HepG2 (cell line): ENCODE measurements around the gene CAMKV. TPM values are rescaled to one million over a fixed set of nuclear protein-coding genes. Genes with fewer than 3 reads are reported as not detected.

Experiments
- BORCS8-MEF2B ChIP-seq: sonication (generic); formaldehyde crosslinking; IDR thresholded peaks from 2 replicates; pipeline ENCODE4 v1.8.0; 2022; ENCODE audit warnings: mild to moderate bottlenecking, missing genetic modification reagents
- CCDC6 ChIP-seq: sonication (generic); formaldehyde crosslinking; IDR thresholded peaks from 2 replicates; pipeline ENCODE4 v1.8.1; 2022; ENCODE audit warnings: mild to moderate bottlenecking, missing genetic modification reagents, moderate library complexity
- DZIP1 ChIP-seq: sonication (generic); formaldehyde crosslinking; IDR thresholded peaks from 2 replicates; pipeline ENCODE4 v1.5.0; 2020; ENCODE audit warnings: mild to moderate bottlenecking, missing genetic modification reagents
- HMG20B ChIP-seq: conservative IDR thresholded peaks from 2 replicates; pipeline ENCODE4 v1.6.1; 2016; ENCODE audit warnings: missing genetic modification reagents, missing compliant biosample characterization
- HMGA1 ChIP-seq: sonication (generic); formaldehyde crosslinking; conservative IDR thresholded peaks from 2 replicates; pipeline ENCODE4 v1.4.0; 2020; ENCODE audit warnings: missing genetic modification reagents
- LCORL ChIP-seq, 2 experiments: fragments of 450-650 bp in 1 of 2; sonication (generic) in 1 of 2; formaldehyde crosslinking in 1 of 2; IDR thresholded peaks; 2 replicates each; pipeline versions ENCODE4 v1.5.0 to v1.6.1; 2017 to 2020; ENCODE audit warnings: antibody characterized with exemption in 1 of 2, missing genetic modification reagents in 1 of 2
- MEF2D ChIP-seq: sonication (generic); formaldehyde crosslinking; IDR thresholded peaks from 2 replicates; pipeline ENCODE4 v1.5.1; 2020; ENCODE audit warnings: mild to moderate bottlenecking, missing genetic modification reagents
- MTERF4 ChIP-seq: sonication (generic); formaldehyde crosslinking; IDR thresholded peaks from 2 replicates; pipeline ENCODE4 v1.8.0; 2023; ENCODE audit warnings: mild to moderate bottlenecking, missing genetic modification reagents
- SRF ChIP-seq: IDR thresholded peaks from 2 replicates; pipeline ENCODE4 v1.6.1; 2011; ENCODE audit warnings: mild to moderate bottlenecking, low read depth, low read length, moderate library complexity
- TRAFD1 ChIP-seq: sonication (generic); formaldehyde crosslinking; IDR thresholded peaks from 2 replicates; pipeline ENCODE4 v1.5.1; 2020; ENCODE audit warnings: missing genetic modification reagents, mild to moderate bottlenecking, borderline replicate concordance
- ZBTB20 ChIP-seq: sonication (generic); formaldehyde crosslinking; IDR thresholded peaks from 2 replicates; pipeline ENCODE4 v1.8.1; 2023; ENCODE audit warnings: missing genetic modification reagents, low read depth, mild to moderate bottlenecking, borderline replicate concordance
- ZC3H4 ChIP-seq: sonication (generic); formaldehyde crosslinking; IDR thresholded peaks from 2 replicates; pipeline ENCODE4 v1.4.0; 2020; ENCODE audit warnings: missing genetic modification reagents, borderline replicate concordance
- ZNF12 ChIP-seq: sonication (generic); formaldehyde crosslinking; IDR thresholded peaks from 2 replicates; pipeline ENCODE4 v1.5.0; 2020; ENCODE audit warnings: missing genetic modification reagents
- ZNF432 ChIP-seq: sonication (generic); formaldehyde crosslinking; IDR thresholded peaks from 2 replicates; pipeline ENCODE4 v1.5.0; 2020; ENCODE audit warnings: missing genetic modification reagents, mild to moderate bottlenecking, borderline replicate concordance
- ZNF543 ChIP-seq: sonication (generic); formaldehyde crosslinking; IDR thresholded peaks from 2 replicates; pipeline ENCODE4 v1.4.0; 2020; ENCODE audit warnings: mild to moderate bottlenecking, missing genetic modification reagents
- ZNF816 ChIP-seq: sonication (generic); formaldehyde crosslinking; IDR thresholded peaks from 2 replicates; pipeline ENCODE4 v1.8.0; 2022; ENCODE audit warnings: missing genetic modification reagents, mild to moderate bottlenecking, borderline replicate concordance
- ZSCAN20 ChIP-seq: sonication (generic); formaldehyde crosslinking; IDR thresholded peaks from 2 replicates; pipeline ENCODE4 v1.4.0; 2020; ENCODE audit warnings: missing genetic modification reagents, mild to moderate bottlenecking, borderline replicate concordance
- polyA plus RNA-seq, 8 experiments: library from polyadenylated mRNA; depleted of rRNA in 3 of 8; stranded (reverse) in 7 of 8; unstranded in 1 of 8; fragments of >200 nt; fragmentation: Illumina TruSeq in 4 of 8; extraction: Trizol in 4 of 8; gene quantifications; 2 replicates each; pipeline versions ENCODE4 v1.2.1 to v1.2.3, GENCODE V29; 2011 to 2016; ENCODE audit warnings: low read depth in 4 of 8, missing spikeins in 1 of 8, mixed read lengths in 1 of 8; ENCODE audit not compliant: insufficient read depth in 1 of 8
- total RNA-seq, 5 experiments: library from RNA; depleted of rRNA; stranded (reverse); fragments of >200 nt; fragmentation: Illumina TruSeq; extraction: Trizol; gene quantifications; 2 replicates each; pipeline ENCODE4 v1.2.3, GENCODE V29; 2016; ENCODE audit warnings: low read depth in 1 of 5
- TF ChIP-seq, protein P1 (sequence below): sonication (generic); formaldehyde crosslinking; IDR thresholded peaks from 2 replicates; pipeline ENCODE4 v1.4.0; 2020; ENCODE audit warnings: missing genetic modification reagents
- TF ChIP-seq, protein P2 (sequence below): sonication (generic); formaldehyde crosslinking; IDR thresholded peaks from 2 replicates; pipeline ENCODE4 v1.8.1; 2022; ENCODE audit warnings: low read depth, mild to moderate bottlenecking, missing genetic modification reagents

CAMKV gene
- total and polyA plus RNA-seq, 2 of the 13 experiments (the other 11 are each of a cell fraction or from before 2014, with no cell fraction given), result 0.13 to 0.15 TPM

DNA sequence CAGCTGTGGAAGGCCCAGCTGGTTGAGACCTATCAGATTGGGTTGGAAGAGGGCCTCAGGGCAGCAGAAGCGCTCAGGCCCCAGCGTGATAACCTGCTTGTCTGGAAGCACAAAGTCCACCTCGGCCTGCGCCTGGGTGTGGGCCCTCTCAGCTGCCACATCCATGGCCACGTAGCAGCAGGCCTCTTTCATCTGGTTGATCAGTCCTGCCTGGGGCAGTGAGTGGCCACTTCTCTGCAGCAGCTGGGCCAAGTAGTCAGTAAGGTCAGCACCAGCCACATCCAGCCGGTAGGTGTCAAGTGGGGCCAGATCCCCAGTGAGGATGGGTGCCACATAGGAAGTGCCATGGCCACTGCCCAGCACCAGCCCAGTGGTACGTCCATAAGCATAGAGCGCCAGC is 3.9 kb upstream of the CAMKV start (continued):
- TF ChIP-seq, protein P1, sequence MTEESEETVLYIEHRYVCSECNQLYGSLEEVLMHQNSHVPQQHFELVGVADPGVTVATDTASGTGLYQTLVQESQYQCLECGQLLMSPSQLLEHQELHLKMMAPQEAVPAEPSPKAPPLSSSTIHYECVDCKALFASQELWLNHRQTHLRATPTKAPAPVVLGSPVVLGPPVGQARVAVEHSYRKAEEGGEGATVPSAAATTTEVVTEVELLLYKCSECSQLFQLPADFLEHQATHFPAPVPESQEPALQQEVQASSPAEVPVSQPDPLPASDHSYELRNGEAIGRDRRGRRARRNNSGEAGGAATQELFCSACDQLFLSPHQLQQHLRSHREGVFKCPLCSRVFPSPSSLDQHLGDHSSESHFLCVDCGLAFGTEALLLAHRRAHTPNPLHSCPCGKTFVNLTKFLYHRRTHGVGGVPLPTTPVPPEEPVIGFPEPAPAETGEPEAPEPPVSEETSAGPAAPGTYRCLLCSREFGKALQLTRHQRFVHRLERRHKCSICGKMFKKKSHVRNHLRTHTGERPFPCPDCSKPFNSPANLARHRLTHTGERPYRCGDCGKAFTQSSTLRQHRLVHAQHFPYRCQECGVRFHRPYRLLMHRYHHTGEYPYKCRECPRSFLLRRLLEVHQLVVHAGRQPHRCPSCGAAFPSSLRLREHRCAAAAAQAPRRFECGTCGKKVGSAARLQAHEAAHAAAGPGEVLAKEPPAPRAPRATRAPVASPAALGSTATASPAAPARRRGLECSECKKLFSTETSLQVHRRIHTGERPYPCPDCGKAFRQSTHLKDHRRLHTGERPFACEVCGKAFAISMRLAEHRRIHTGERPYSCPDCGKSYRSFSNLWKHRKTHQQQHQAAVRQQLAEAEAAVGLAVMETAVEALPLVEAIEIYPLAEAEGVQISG (CRISPR knock-in tag), result peak; percentile 27; the same call in 1 of the 2 replicates
- TF ChIP-seq ZNF12 (CRISPR knock-in tag), result no peak
- no peak for TF ChIP-seq ZNF816 (CRISPR knock-in tag)
- TF ChIP-seq, protein P2, sequence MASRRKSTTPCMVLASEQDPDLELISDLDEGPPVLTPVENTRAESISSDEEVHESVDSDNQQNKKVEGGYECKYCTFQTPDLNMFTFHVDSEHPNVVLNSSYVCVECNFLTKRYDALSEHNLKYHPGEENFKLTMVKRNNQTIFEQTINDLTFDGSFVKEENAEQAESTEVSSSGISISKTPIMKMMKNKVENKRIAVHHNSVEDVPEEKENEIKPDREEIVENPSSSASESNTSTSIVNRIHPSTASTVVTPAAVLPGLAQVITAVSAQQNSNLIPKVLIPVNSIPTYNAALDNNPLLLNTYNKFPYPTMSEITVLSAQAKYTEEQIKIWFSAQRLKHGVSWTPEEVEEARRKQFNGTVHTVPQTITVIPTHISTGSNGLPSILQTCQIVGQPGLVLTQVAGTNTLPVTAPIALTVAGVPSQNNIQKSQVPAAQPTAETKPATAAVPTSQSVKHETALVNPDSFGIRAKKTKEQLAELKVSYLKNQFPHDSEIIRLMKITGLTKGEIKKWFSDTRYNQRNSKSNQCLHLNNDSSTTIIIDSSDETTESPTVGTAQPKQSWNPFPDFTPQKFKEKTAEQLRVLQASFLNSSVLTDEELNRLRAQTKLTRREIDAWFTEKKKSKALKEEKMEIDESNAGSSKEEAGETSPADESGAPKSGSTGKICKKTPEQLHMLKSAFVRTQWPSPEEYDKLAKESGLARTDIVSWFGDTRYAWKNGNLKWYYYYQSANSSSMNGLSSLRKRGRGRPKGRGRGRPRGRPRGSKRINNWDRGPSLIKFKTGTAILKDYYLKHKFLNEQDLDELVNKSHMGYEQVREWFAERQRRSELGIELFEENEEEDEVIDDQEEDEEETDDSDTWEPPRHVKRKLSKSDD (CRISPR knock-in tag), result no peak
- TF ChIP-seq BORCS8-MEF2B (CRISPR knock-in tag), result peak; percentile 57; the same call in 1 of the 2 replicates
- TF ChIP-seq HMGA1 (CRISPR knock-in tag), result no peak
- TF ChIP-seq ZC3H4 (CRISPR knock-in tag), result no peak
- TF ChIP-seq MTERF4, result no peak
- TF ChIP-seq CCDC6 (CRISPR knock-in tag), result no peak
- no peak for TF ChIP-seq ZNF543 (CRISPR knock-in tag)
- no peak for TF ChIP-seq MEF2D (CRISPR knock-in tag)
- TF ChIP-seq LCORL (IDR thresholded peaks at IDR 0.05), result no peak
- TF ChIP-seq LCORL (CRISPR knock-in tag; IDR thresholded peaks at IDR 0.05), result peak; percentile 60; the same call in 1 of the 2 replicates
- TF ChIP-seq TRAFD1 (CRISPR knock-in tag), result no peak
- no peak for TF ChIP-seq SRF
- TF ChIP-seq ZBTB20 (CRISPR knock-in tag), result 0 out of 2 replicates have a peak, but pooled peaks have one; percentile 60
- TF ChIP-seq ZSCAN20 (CRISPR knock-in tag), result no peak
- no peak for TF ChIP-seq ZNF432 (CRISPR knock-in tag)
- TF ChIP-seq HMG20B (CRISPR knock-in tag), result no peak
- no peak for TF ChIP-seq DZIP1
